ENCODE measurements around the gene TUBB2A. TPM values are rescaled to one million over a fixed set of nuclear protein-coding genes. Genes with fewer than 3 reads are reported as not detected.
A peak's percentile ranks its signal among the peaks of the same experiment; 100 is the strongest.
"Not testable (repeated sequence)": the region's sequence is repeated elsewhere in the genome, so short reads cannot be mapped to it uniquely, and the experiment has no call there.

The TUBB2A gene
- total RNA-seq = 1 to 10 TPM in 1 of 2 experiments, under 1 TPM in 1; 0.69 to 1.2 TPM

DNA sequence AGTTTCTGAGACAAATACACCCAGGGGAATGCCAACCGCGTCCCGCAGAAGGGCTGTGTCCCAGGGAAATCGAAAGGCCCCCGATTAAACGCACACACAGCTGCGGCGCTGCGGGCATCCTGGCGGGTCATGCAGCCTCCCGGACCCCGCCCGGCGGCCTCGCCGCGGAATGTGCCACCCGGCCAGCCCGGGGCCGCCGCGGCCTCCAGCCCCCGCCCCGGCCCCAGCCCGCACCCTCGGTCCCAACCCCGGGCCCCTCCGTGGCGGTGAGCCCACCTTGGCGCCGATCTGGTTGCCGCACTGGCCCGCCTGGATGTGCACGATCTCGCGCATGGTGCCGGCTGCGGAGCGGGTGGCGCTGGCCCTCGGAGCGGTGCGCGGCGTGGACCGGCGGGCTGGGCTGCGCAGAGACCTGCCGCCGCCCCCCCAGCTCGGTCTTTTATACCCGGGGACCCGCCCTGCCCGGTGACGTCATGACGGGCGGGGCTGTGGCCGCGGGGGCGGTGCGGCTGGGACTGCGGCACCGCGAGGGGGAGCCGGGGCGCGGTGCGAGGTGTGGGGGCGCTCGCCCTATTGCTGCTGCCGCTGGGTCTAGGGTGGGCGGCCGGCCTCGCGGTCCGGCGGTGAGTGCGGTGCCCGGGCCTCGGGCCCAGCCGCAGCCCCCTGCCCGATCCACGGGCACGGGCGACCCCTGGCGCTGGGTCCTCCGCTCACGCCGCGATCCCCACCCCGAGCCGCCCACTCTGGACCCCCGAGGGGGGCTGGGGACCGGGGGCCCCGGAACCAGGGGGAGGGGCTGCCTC is at the start of gene TUBB2A:
Gene TUBB2A (minus strand): TSS at position 414 of the 803 bp plus-strand sequence. CDS start 81 bp downstream, at position 333.
- Mint-ChIP-seq H3K36me3 (ENCODE audit: low read depth) (peaks cover 3% of the 10 kb centered on the region), H3K9me3 (peaks cover 3% of the 10 kb centered on the region), H3K4me3 (peak within 1 kb of the TSS; percentile 80), H3K27ac (peak within 1 kb of the TSS; percentile 84), H3K4me1 (peaks cover 26% of the 10 kb centered on the region), H3K27me3 (peaks cover 35% of the 10 kb centered on the region)
- peak; percentile 77 for DNase-seq
- CTCF ChIA-PET = interaction anchor here (0.6 to 2.0 kb wide), 9 partner anchors 9 to 94 kb away, joined by 3 to 5 read pairs (median 4); no protein-coding TSS in a partner anchor
- POLR2A ChIA-PET = no interaction called here

GRCh38 chr6:3206339-3207015 is 49.1 kb upstream of the TUBB2A start:
- H3K9me3 Mint-ChIP-seq = peaks cover 3% of the 10 kb centered on the region
- ChIA-PET POLR2A (no interaction called here), CTCF (no interaction called here)
- H3K27ac Mint-ChIP-seq = no peak overlapping the region
- H3K4me1 Mint-ChIP-seq = peaks cover 11% of the 10 kb centered on the region
- H3K36me3 Mint-ChIP-seq (ENCODE audit: low read depth) = no peaks in the 10 kb centered on the region
- no peak for DNase-seq
- H3K4me3 Mint-ChIP-seq = no peak overlapping the region
- peaks cover 15% of the 10 kb centered on the region for H3K27me3 Mint-ChIP-seq

GRCh38 chr6:3205913-3206312 is 48.6 kb upstream of the TUBB2A start:
- Mint-ChIP-seq H3K9me3 (peaks cover 3% of the 10 kb centered on the region), H3K27me3 (peaks cover 15% of the 10 kb centered on the region), H3K27ac (no peak overlapping the region), H3K36me3 (ENCODE audit: low read depth) (no peaks in the 10 kb centered on the region), H3K4me1 (peaks cover 11% of the 10 kb centered on the region), H3K4me3 (no peak overlapping the region)
- ChIA-PET CTCF (no interaction called here), POLR2A (no interaction called here)
- DNase-seq = no peak

DNA sequence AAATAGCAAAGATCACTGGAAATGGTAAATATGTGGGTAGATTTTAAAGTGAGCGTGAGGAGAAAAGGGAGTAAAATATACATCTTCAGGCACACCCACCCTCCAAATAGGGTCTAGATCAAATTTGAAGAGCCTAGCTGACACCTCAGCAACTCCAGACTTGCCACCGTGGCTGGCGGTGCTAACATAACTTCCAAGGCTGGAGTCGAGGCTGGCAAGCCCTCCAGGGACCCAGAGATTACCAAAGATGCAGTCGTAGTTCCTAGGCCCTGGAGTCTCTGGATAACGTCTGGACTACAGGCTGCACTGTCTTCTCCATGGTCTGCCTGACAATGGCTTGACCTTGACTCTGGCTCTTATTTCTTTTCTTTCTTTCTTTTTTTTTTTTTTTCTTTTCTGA is 47.6 kb upstream of the TUBB2A start:
- DNase-seq = no peak
- peaks cover 3% of the 10 kb centered on the region for H3K9me3 Mint-ChIP-seq
- peaks cover 11% of the 10 kb centered on the region for H3K4me1 Mint-ChIP-seq
- POLR2A ChIA-PET = no interaction called here
- H3K27me3 Mint-ChIP-seq = peaks cover 21% of the 10 kb centered on the region
- no peak overlapping the region for H3K27ac Mint-ChIP-seq
- no peaks in the 10 kb centered on the region for H3K36me3 Mint-ChIP-seq (ENCODE audit: low read depth)
- H3K4me3 Mint-ChIP-seq = no peak overlapping the region
- CTCF ChIA-PET = interaction anchor here (1.3 kb wide), 1 partner anchor 46 kb away, joined by 4 read pairs; no protein-coding TSS in a partner anchor

GRCh38 chr6:3202999-3203696 is 45.8 kb upstream of the TUBB2A start:
- peaks cover 25% of the 10 kb centered on the region for H3K27me3 Mint-ChIP-seq
- peaks cover 8% of the 10 kb centered on the region for H3K9me3 Mint-ChIP-seq
- POLR2A ChIA-PET = no interaction called here
- no peak overlapping the region for H3K27ac Mint-ChIP-seq
- no peaks in the 10 kb centered on the region for H3K4me1 Mint-ChIP-seq
- no peaks in the 10 kb centered on the region for H3K36me3 Mint-ChIP-seq (ENCODE audit: low read depth)
- CTCF ChIA-PET = interaction anchor here (0.6 kb wide), 1 partner anchor 84 kb away, joined by 3 read pairs; no protein-coding TSS in a partner anchor
- no peak for DNase-seq
- H3K4me3 Mint-ChIP-seq = no peak overlapping the region

DNA sequence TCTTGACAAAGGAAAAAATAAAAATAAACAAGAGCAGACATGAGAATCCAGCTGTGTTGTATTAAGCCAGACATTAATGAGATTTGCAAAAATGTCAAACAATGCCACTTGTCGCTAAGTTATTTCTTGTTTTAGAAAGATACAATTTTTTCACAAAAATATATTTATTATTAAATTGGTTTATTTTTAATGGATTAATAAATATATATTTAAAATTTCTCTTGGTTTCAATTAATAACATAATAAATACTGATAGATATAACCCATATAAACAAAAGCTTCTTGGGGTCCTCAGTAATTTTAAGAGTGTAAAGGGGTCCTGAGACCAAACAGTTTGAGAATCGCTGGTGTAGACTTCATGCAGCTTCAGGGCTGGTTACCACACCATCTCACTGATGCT is 44.0 kb upstream of the TUBB2A start:
- no peaks in the 10 kb centered on the region for H3K36me3 Mint-ChIP-seq (ENCODE audit: low read depth)
- peaks cover 5% of the 10 kb centered on the region for H3K9me3 Mint-ChIP-seq
- no peak for DNase-seq
- peaks cover 25% of the 10 kb centered on the region for H3K27me3 Mint-ChIP-seq
- H3K4me1 Mint-ChIP-seq = no peaks in the 10 kb centered on the region
- H3K4me3 Mint-ChIP-seq = no peak overlapping the region
- ChIA-PET CTCF (no interaction called here), POLR2A (no interaction called here)
- no peak overlapping the region for H3K27ac Mint-ChIP-seq

DNA sequence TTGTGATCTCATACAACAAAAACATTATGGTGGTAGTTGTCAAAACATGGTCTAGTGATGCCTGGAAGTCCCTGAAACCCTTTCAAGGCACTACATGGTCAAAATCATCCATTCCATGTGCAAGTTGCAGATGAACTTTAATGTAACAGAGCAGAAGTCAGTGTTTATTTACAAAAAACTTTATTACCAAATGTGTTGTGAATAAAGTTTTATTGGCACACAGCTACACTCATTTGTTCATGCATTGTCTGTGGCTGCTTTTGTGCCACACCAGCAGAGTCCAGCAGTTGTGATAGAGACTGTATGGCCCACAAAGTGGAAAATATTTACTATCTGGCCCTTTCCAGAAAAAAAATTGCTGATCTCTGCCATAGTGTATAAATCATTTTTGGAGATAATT is 43.3 kb upstream of the TUBB2A start:
- H3K27ac Mint-ChIP-seq = no peak overlapping the region
- peaks cover 5% of the 10 kb centered on the region for H3K9me3 Mint-ChIP-seq
- peaks cover 22% of the 10 kb centered on the region for H3K27me3 Mint-ChIP-seq
- ChIA-PET POLR2A (no interaction called here), CTCF (no interaction called here)
- no peak overlapping the region for H3K4me3 Mint-ChIP-seq
- H3K36me3 Mint-ChIP-seq (ENCODE audit: low read depth) = no peaks in the 10 kb centered on the region
- H3K4me1 Mint-ChIP-seq = no peaks in the 10 kb centered on the region
- DNase-seq = no peak

DNA sequence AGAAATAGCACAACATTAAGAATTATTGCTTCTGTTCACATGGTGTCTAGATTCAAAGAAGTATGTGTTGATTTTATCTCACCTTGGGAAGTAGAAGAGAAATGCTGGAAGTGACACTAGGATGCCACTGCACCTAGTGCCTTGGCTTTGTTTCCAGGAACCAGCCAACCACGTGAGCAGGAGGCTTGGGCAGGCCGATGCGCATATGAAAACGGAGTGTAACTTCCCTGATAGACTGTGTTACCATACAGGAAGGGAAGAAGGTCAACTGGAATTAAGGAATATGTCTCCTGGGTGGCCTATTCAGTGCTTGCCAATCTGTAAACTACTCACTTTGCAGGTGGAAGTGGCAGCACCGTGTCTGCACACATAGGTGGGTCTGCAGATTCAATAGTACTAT is 42.0 kb upstream of the TUBB2A start:
- H3K27ac Mint-ChIP-seq = no peak overlapping the region
- peaks cover 22% of the 10 kb centered on the region for H3K27me3 Mint-ChIP-seq
- H3K36me3 Mint-ChIP-seq (ENCODE audit: low read depth) = no peaks in the 10 kb centered on the region
- CTCF ChIA-PET = no interaction called here
- DNase-seq = no peak
- H3K9me3 Mint-ChIP-seq = peaks cover 5% of the 10 kb centered on the region
- POLR2A ChIA-PET = no interaction called here
- no peaks in the 10 kb centered on the region for H3K4me1 Mint-ChIP-seq
- no peak overlapping the region for H3K4me3 Mint-ChIP-seq

DNA sequence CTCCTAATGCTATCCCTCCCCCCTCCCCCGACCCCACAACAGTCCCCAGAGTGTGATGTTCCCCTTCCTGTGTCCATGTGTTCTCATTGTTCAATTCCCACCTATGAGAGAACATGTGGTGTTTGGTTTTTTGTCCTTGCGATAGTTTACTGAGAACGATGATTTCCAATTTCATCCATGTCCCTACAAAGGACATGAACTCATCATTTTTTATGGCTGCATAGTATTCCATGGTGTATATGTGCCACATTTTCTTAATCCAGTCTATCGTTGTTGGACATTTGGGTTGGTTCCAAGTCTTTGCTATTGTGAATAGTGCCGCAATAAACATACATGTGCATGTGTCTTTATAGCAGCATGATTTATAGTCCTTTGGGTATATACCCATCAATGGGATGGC is 40.4 kb upstream of the TUBB2A start:
- H3K9me3 Mint-ChIP-seq; H3K36me3 Mint-ChIP-seq (ENCODE audit: low read depth); CTCF ChIA-PET; H3K27ac Mint-ChIP-seq; H3K4me3 Mint-ChIP-seq; POLR2A ChIA-PET; H3K4me1 Mint-ChIP-seq; DNase-seq: not testable (repeated sequence)
- H3K27me3 Mint-ChIP-seq = peaks cover 13% of the 10 kb centered on the region

GRCh38 chr6:3196770-3197169 is 39.4 kb upstream of the TUBB2A start:
- peaks cover 5% of the 10 kb centered on the region for H3K9me3 Mint-ChIP-seq
- H3K36me3 Mint-ChIP-seq (ENCODE audit: low read depth) = no peaks in the 10 kb centered on the region
- POLR2A ChIA-PET = no interaction called here
- no peak overlapping the region for H3K4me3 Mint-ChIP-seq
- H3K4me1 Mint-ChIP-seq = no peaks in the 10 kb centered on the region
- CTCF ChIA-PET = no interaction called here
- no peak for DNase-seq
- H3K27me3 Mint-ChIP-seq = peaks cover 12% of the 10 kb centered on the region
- no peak overlapping the region for H3K27ac Mint-ChIP-seq

DNA sequence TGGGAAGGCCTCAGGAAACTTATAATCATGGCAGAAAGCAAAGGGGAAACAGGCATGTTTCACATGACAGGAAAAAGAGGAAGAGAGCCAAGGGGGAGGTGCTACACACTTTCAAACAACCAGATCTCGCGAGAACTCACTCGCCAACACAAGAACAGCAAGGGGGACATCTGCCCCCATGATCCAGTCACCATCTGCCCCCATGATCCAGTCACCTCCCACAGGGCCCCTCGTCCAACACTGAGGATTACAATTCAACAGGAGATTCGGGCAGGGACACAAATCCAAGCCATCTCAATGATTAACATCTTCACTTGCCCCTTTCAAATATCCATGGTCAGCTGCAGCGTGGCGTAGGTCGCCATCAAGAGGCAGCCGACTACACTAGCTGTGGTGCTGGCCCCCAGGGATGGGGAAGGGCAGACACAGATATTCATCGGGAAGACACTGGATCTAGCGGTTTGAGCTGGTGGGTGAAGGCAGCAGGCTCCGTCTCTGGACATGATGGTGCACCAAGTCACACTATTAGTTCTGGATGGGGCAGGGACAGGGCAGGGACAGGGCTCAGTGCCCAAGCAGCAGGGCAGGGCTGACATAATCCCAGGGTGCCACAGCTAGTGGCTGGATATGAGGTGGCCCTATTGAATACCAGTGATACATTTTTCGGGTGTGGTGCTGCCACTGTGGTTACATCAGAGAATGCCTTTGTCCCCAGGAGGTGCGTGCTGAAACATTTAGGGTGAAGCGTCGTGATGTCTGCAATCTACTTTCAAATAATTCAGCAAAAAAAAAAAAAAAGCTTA is 38.6 kb upstream of the TUBB2A start:
- no peaks in the 10 kb centered on the region for H3K36me3 Mint-ChIP-seq (ENCODE audit: low read depth)
- DNase-seq = no peak
- no peaks in the 10 kb centered on the region for H3K4me1 Mint-ChIP-seq
- H3K9me3 Mint-ChIP-seq = peaks cover 7% of the 10 kb centered on the region
- ChIA-PET POLR2A (no interaction called here), CTCF (no interaction called here)
- H3K27ac Mint-ChIP-seq = no peak overlapping the region
- H3K27me3 Mint-ChIP-seq = peaks cover 10% of the 10 kb centered on the region
- H3K4me3 Mint-ChIP-seq = no peak overlapping the region

DNA sequence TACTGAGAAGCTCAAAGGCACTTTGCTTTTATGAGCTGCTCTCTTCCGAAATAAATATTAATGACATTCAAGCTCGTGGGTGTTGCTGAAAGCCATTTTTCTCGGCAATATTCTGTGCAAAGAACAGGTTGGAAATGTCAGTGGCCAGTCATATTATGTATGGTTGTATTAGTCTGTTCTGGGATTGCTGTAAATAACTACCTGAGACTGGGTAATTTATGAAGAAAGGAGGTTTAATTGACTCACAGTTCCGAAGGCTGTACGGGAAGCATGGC is 38.0 kb upstream of the TUBB2A start:
- Mint-ChIP-seq H3K9me3 (peaks cover 7% of the 10 kb centered on the region), H3K4me3 (no peak overlapping the region), H3K36me3 (ENCODE audit: low read depth) (no peaks in the 10 kb centered on the region), H3K27ac (no peak overlapping the region), H3K27me3 (peaks cover 7% of the 10 kb centered on the region), H3K4me1 (no peaks in the 10 kb centered on the region)
- no peak for DNase-seq
- ChIA-PET CTCF (no interaction called here), POLR2A (no interaction called here)

Measured in activated CD4-positive, alpha-beta T cell treated with anti-CD3 and anti-CD28 coated beads, Interleukin-2, amount 10 ng/mL, durations not matched to agents 7 days and 5 days (primary cell).